NCI-H2227 (cell line): Measurements from ENCODE around the gene LRP2.
"Not testable (repeated sequence)": the region's sequence is repeated elsewhere in the genome, so short reads cannot be mapped to it uniquely, and the experiment has no call there.

Experiments
- DNase-seq: peaks from one replicate; lab custom pipeline; 2025; ENCODE audit not compliant: unreplicated experiment; lab: John Stamatoyannopoulos, UW

LRP2 gene

GRCh38 chr2:169362118-169362893 is at the start of gene LRP2:
Gene LRP2, minus strand, starts transcription at chr2:169362534. Its CDS starts 135 bp downstream, at chr2:169362399.
- DNase-seq = peak; percentile 21

- DNase-seq = peak; percentile 16
Measured at GRCh38 chr2:169406891-169407290, 44.6 kb upstream of the LRP2 start.

- DNase-seq = not testable (repeated sequence)
Measured at GRCh38 chr2:169399491-169399890, 37.2 kb upstream of the LRP2 start.

- DNase-seq = peak; percentile 24
Measured at GRCh38 chr2:169397697-169398096, 35.4 kb upstream of the LRP2 start.

- DNase-seq = no peak
Measured at GRCh38 chr2:169395821-169396374, 33.6 kb upstream of the LRP2 start.

GRCh38 chr2:169393068-169393590 is 30.8 kb upstream of the LRP2 start:
- DNase-seq = peak; percentile 47

- DNase-seq = no peak
Measured at GRCh38 chr2:169391236-169391635, 28.9 kb upstream of the LRP2 start.

- DNase-seq = no peak
Measured at GRCh38 chr2:169388161-169388560, 25.8 kb upstream of the LRP2 start.

GRCh38 chr2:169386722-169387121 is 24.4 kb upstream of the LRP2 start:
- DNase-seq = no peak

- DNase-seq = no peak
Measured at GRCh38 chr2:169384816-169385215, 22.5 kb upstream of the LRP2 start.

GRCh38 chr2:169372561-169372960 is 10.2 kb upstream of the LRP2 start:
- no peak for DNase-seq

GRCh38 chr2:169366066-169366465 is 3.7 kb upstream of the LRP2 start:
- no peak for DNase-seq

GRCh38 chr2:169365029-169365480 is 2.7 kb upstream of the LRP2 start:
- no peak for DNase-seq

GRCh38 chr2:169363560-169364150 is 1.3 kb upstream of the LRP2 start:
- DNase-seq = peak; percentile 47

- DNase-seq = no peak
Measured at GRCh38 chr2:169362894-169363559, 693 bp upstream of the LRP2 start.

GRCh38 chr2:169361706-169362117 is 622 bp downstream of the LRP2 start:
- DNase-seq = peak; percentile 44

- DNase-seq = peak; percentile 19
Measured at GRCh38 chr2:169360984-169361705, 1.2 kb downstream of the LRP2 start.

- DNase-seq = no peak
Measured at GRCh38 chr2:169358016-169358415, 4.3 kb downstream of the LRP2 start.

GRCh38 chr2:169354244-169354643 is 8.1 kb downstream of the LRP2 start:
- DNase-seq = no peak

- no peak for DNase-seq
Measured at GRCh38 chr2:169351725-169352124, 10.6 kb downstream of the LRP2 start.

GRCh38 chr2:169349535-169349934 is 12.8 kb downstream of the LRP2 start:
- DNase-seq = no peak
